KMS-11 (cell line): Measurements from ENCODE around the gene SPPL2B.

Experiments
- H2AFZ ChIP-seq: fragments of 200-600 bp; sonication (generic); 2 replicates; pipeline ENCODE4 v1.6.1; 2016; ENCODE audit warnings: antibody characterized with exemption, mixed run types, low read depth
- H3K27ac ChIP-seq: fragments of 200-600 bp; sonication (generic); 2 replicates; pipeline ENCODE4 v1.6.1; 2016; ENCODE audit warnings: mild to moderate bottlenecking, mixed run types
- H3K27me3 ChIP-seq: fragments of 200-600 bp; sonication (generic); 2 replicates; pipeline ENCODE4 v1.6.1; 2017; ENCODE audit warnings: mild to moderate bottlenecking, low read depth, mixed run types, moderate library complexity; ENCODE audit not compliant: insufficient read depth
- H3K36me3 ChIP-seq: fragments of 200-600 bp; sonication (generic); 2 replicates; pipeline ENCODE4 v1.6.1; 2017; ENCODE audit warnings: mild to moderate bottlenecking, mixed run types; ENCODE audit not compliant: insufficient read depth
- H3K4me1 ChIP-seq: fragments of 200-600 bp; sonication (generic); 2 replicates; pipeline ENCODE4 v1.6.1; 2016; ENCODE audit warnings: mild to moderate bottlenecking, low read depth, mixed run types; ENCODE audit not compliant: poor library complexity, severe bottlenecking
- H3K4me2 ChIP-seq: fragments of 200-600 bp; sonication (generic); 2 replicates; pipeline ENCODE4 v1.7.0; 2016; ENCODE audit warnings: mild to moderate bottlenecking, mixed run types
- H3K4me3 ChIP-seq: fragments of 200-600 bp; sonication (generic); IDR thresholded peaks from 2 replicates; pipeline ENCODE4 v1.6.1; 2017; ENCODE audit warnings: low read depth, low read length, mixed read lengths; ENCODE audit not compliant: insufficient read depth
- H3K79me2 ChIP-seq: fragments of 200-600 bp; sonication (generic); 2 replicates; pipeline ENCODE4 v1.6.1; 2016; ENCODE audit warnings: low read depth, mixed run types; ENCODE audit not compliant: insufficient read depth
- H3K9ac ChIP-seq: fragments of 200-600 bp; sonication (generic); 2 replicates; pipeline ENCODE4 v1.6.1; 2016; ENCODE audit warnings: mild to moderate bottlenecking, mixed run types
- H4K20me1 ChIP-seq: fragments of 200-600 bp; sonication (generic); 2 replicates; pipeline ENCODE4 v1.6.1; 2016; ENCODE audit warnings: mild to moderate bottlenecking, mixed run types; ENCODE audit not compliant: insufficient read depth
- TF ChIP-seq, protein P1 (sequence below): fragments of 200-600 bp; sonication (generic); conservative IDR thresholded peaks from 2 replicates; pipeline ENCODE4 v1.6.1; 2017; ENCODE audit warnings: low read depth, mild to moderate bottlenecking, antibody characterized with exemption, low read length, moderate library complexity, mixed read lengths

Gene SPPL2B

DNA sequence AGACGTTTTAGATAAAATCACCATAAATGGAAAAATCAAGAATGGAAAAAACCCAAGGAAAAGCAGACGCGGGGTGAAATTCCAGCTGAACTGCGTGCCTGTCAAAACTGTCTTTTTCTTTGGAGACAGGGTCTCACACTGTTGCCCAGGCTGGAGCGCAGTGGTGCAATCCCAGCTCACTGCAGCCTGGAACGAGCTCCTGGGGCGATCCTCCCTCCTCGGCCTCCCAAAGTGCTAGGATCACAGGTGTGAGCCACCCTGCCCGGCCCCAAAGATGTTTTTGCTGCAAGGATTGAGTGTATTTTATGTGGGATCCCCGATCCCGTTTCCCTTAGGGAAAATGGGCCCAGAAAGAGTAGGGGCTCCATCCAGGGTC lies 45.6 kb upstream of the SPPL2B start:
- H3K36me3 ChIP-seq = no peaks in the 10 kb centered on the region
- H3K27me3 ChIP-seq = no peaks in the 10 kb centered on the region
- no peaks in the 10 kb centered on the region for H3K4me1 ChIP-seq
- H3K9ac ChIP-seq = no peak overlapping the region
- H3K79me2 ChIP-seq = no peaks in the 10 kb centered on the region
- TF ChIP-seq, protein P1, sequence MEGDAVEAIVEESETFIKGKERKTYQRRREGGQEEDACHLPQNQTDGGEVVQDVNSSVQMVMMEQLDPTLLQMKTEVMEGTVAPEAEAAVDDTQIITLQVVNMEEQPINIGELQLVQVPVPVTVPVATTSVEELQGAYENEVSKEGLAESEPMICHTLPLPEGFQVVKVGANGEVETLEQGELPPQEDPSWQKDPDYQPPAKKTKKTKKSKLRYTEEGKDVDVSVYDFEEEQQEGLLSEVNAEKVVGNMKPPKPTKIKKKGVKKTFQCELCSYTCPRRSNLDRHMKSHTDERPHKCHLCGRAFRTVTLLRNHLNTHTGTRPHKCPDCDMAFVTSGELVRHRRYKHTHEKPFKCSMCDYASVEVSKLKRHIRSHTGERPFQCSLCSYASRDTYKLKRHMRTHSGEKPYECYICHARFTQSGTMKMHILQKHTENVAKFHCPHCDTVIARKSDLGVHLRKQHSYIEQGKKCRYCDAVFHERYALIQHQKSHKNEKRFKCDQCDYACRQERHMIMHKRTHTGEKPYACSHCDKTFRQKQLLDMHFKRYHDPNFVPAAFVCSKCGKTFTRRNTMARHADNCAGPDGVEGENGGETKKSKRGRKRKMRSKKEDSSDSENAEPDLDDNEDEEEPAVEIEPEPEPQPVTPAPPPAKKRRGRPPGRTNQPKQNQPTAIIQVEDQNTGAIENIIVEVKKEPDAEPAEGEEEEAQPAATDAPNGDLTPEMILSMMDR = no peak
- H3K27ac ChIP-seq = no peak overlapping the region
- H4K20me1 ChIP-seq = no peaks in the 10 kb centered on the region
- H3K4me3 ChIP-seq = no peak overlapping the region
- no peak overlapping the region for H2AFZ ChIP-seq
- no peak overlapping the region for H3K4me2 ChIP-seq

DNA sequence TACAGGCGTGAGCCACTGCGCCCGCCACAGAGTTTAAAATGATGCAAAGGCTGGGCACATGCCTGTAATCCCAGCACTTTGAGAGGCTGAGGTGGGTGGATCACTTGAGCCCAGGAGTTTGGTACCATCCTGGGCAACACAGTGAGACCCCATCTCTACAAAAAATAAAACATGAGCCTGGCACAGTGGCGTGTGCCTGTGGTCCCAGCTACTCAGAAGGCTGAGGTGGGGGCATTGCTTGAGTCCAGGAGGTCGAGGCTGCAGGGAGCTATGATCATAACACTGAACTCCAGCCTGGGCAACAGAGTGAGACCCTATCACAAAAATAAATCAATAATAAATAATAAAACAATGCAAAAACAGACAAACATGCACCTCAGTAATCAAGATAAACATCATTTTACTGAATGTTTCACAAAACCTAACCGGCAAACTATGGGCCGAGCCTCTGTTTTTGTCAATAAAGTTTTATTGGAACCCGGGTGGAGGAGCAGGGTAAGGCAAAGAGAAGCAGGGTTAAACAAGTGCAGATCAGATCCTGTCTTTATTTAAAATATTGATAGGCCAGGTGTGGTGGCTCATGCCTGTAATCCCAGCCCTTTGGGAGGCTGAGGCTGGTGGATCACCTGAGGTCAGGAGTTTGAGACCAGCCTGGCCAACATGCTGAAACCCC lies 44.5 kb upstream of the SPPL2B start:
- Histone ChIP-seq H2AFZ (no peak overlapping the region), H3K36me3 (no peaks in the 10 kb centered on the region), H3K9ac (no peak overlapping the region), H3K4me3 (no peak overlapping the region), H4K20me1 (no peaks in the 10 kb centered on the region), H3K4me1 (no peaks in the 10 kb centered on the region), H3K27me3 (no peaks in the 10 kb centered on the region), H3K4me2 (no peak overlapping the region), H3K79me2 (no peaks in the 10 kb centered on the region), H3K27ac (no peak overlapping the region)
- TF ChIP-seq, protein P1 = no peak

DNA sequence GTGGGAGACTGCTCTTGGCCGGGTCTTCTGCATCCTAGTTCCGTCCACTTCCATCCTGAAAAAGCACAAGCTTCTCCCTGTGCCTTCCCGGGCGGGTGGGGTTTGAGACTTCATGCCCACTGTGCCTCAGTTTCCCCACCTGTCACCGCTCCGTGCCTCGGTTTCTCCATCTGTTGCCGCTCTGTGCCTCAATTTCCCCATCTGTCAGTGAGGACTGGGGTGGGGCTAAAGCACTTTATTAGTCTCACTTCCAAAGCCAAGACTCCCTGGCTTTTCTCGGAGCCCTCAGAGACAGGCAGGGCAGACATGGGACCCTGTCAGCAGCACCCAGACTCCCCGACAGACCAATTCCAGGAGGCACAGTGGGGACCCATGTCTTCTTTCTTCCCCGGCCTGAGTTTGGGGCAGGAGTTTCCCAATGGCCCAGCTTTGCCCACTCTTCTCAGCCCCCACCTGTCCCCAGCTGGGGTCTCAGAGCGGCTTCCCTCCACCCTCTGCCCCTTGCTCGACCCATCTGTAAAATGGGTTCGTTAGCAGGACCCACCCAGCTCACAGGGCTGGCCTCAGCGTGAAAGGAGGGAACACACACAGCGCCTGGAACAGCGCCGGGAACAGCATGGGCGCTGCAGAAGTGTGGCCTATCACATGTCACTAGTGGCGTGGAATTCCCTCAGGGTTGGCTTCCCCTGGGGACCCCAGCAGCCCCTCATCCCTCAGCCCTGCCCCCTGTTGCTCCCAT lies 41.9 kb upstream of the SPPL2B start:
- Histone ChIP-seq H3K79me2 (no peaks in the 10 kb centered on the region), H3K4me2 (no peak overlapping the region), H3K9ac (no peak overlapping the region), H2AFZ (no peak overlapping the region), H3K4me1 (peaks cover 7% of the 10 kb centered on the region), H4K20me1 (no peaks in the 10 kb centered on the region), H3K4me3 (no peak overlapping the region), H3K27me3 (no peaks in the 10 kb centered on the region), H3K27ac (no peak overlapping the region), H3K36me3 (no peaks in the 10 kb centered on the region)
- TF ChIP-seq, protein P1 = no peak

DNA sequence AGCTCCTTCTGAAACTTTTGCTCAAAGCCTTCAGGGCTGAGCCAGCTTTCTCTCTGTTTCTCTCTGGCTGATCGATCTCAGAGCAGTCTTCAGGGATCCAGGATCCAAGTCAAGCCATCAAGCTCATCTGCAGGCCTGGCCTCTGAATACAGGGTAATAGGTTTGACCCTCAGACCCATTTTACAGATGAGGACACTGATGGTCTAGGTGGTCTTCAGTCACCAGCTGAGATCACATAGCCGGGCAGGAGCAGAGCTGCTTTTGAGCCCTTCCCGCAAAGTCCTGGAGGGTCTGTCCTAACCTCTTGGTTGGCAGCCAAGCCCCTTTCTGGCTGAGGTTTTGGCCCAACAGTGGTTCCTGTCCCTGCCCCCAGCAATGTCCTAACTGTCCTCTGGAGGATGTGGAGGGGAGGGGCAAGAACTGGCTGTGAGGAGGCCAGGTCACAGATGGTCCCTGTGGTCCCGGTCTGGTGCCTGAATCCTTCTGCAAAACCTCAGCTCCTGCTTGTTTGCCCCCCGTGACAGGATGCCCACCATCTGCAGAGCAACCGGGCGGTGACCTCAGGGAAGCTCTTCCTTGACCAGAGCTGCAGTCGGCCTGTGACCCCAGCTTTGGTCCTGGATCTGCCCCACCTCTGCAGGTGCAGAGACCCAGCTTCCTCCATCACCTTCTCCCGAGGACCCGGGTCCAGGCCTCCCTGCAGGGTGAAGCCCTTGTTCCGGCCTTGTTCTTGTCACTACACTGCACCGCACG lies 40.7 kb upstream of the SPPL2B start:
- no peak overlapping the region for H3K9ac ChIP-seq
- H3K27me3 ChIP-seq = no peaks in the 10 kb centered on the region
- TF ChIP-seq, protein P1 = no peak
- no peaks in the 10 kb centered on the region for H4K20me1 ChIP-seq
- peaks cover 7% of the 10 kb centered on the region for H3K4me1 ChIP-seq
- H2AFZ ChIP-seq = no peak overlapping the region
- H3K36me3 ChIP-seq = no peaks in the 10 kb centered on the region
- H3K79me2 ChIP-seq = no peaks in the 10 kb centered on the region
- no peak overlapping the region for H3K27ac ChIP-seq
- no peak overlapping the region for H3K4me3 ChIP-seq
- no peak overlapping the region for H3K4me2 ChIP-seq
